CD4-positive, alpha-beta T cell treated with Interleukin-6 at 100 ng/mL for 8 hours (primary cell): ENCODE measurements around the gene COPE.

Experiments used
- DNase-seq: peaks from one replicate; pipeline ENCODE4 v3.0.0-alpha.2; 2020; ENCODE audit warnings: mixed read lengths, low spot score

COPE gene

GRCh38 chr19:18851673-18852325 lies 67.4 kb downstream of the COPE start:
- DNase-seq = no peak

- no peak for DNase-seq
Observed at GRCh38 chr19:18850471-18851375, 68.5 kb downstream of the COPE start.

- no peak for DNase-seq
Observed at GRCh38 chr19:18849838-18850400, 69.3 kb downstream of the COPE start.
